HG03097 (cell line): ENCODE data around the gene KHDC1.
"Not testable (repeated sequence)": the region's sequence is repeated elsewhere in the genome, so short reads cannot be mapped to it uniquely, and the experiment has no call there.

Experiments used
- ATAC-seq: cut with Tn5 transposase; IDR thresholded peaks from one replicate; pipeline ENCODE4 v1.9.1; 2021; ENCODE audit not compliant: unreplicated experiment, low FRiP score

The KHDC1 gene, protein sequence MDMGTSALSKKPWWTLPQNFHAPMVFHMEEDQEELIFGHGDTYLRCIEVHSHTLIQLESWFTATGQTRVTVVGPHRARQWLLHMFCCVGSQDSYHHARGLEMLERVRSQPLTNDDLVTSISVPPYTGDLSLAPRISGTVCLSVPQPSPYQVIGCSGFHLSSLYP

DNA sequence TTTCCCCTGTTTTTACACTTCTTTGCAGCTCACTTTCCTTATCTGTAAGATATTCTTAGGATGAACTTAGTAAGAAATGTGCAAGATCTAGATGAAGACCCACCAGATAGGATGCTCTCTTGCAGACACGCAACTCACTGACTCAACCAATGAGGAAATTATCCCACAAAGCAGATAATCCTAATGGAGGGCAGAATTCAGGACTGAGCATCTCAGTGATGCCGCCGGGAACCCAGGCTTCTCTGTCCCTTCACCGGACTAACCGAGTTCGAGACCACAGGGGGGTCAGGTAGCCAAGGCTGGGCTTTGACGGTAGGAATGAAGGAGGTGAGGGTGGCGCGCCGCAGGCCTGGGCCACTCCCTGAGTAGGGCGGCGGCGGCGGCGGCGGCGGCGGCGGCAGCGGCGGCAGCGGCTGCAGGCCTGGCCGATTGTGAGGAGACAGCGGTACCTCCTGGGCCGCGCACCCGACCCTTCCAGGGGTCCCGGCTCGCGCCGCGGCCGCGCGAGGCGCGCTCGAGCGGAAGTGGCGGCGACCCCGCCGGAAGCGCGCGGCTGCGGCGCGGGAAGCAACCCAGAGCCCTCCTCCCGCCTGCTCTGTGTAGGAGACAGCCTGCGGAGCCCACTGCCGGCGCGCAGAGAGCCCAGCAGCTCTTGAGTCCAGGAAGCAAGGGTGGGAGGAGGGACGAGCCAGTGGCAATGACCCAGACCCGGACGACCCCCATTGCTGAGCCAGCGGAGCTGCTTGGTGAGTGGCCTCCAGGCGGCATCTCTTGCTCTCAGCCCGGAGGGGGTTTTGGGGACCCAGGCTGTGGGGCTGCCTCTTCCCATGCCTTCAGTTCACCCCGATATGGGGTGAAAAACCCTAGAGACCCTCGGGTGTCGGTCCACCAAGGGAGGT, at the start of gene KHDC1:
TSS of gene KHDC1 (minus strand) at position 526 of the 899 bp plus-strand sequence. CDS start 20,679 bp downstream, outside the sequence.
- ATAC-seq, result peak; percentile 93

DNA sequence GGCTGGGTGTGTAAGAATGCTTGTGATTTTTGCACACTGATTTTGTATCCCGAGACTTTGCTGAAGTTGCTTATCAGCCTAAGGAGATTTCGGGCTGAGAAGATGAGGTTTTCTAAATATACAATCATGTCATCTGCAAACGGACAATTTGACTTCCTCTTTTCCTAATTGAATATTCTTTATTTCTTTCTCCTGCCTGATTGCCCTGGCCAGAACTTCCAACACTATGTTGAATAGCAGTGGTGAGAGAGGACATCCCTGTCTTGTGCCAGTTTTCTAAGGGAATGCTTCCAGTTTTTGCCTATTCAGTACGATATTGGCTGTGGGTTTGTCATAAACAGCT, 47.5 kb upstream of the KHDC1 start:
- ATAC-seq, result not testable (repeated sequence)

DNA sequence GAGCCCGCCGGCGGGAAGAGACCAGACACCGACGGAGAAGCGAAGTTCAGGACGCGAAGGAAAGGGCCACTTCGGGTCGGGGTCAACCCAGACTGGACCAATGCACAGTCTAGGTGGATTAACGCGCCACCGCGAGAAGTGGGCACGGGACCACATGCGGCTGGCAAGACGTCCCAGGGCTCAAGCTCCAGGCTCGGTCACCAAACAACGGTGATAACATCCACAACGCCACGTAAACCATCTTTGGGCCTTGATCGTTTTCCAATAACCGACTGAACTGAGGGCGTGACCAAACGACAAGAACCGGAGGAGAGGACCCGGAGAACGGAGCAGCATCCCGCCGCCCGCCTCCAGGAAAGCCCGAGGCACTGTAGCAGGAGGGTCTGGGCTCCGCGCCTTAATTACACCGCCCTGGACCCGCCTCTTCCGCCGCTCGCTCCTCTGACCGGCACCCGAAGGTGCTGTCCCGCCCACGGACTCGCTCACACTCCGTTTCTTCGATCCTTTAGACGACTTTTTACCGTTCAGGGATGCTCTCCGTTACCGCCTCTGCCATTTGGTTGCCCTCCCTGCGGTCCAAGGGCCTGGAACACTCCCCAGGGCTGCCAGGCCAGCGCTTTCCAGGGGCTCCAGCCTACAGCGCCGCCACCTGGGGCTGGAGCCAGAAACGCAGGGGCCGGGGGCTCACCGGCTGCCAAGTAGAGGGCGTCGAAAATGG, 46.9 kb upstream of the KHDC1 start:
- ATAC-seq, result peak; percentile 95

DNA sequence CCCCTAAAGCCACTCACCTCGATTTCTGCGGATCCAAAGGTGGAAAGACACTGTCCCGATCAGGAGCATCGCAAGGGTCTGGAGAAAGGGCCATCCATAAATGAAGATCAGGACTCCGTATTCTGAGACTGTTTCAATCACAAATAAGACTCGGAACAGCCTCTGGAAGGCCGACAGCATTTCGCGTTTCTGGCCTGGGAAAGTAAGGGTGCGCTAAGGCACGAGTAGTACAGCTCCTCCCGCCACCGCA, 46.5 kb upstream of the KHDC1 start:
- no peak for ATAC-seq

DNA sequence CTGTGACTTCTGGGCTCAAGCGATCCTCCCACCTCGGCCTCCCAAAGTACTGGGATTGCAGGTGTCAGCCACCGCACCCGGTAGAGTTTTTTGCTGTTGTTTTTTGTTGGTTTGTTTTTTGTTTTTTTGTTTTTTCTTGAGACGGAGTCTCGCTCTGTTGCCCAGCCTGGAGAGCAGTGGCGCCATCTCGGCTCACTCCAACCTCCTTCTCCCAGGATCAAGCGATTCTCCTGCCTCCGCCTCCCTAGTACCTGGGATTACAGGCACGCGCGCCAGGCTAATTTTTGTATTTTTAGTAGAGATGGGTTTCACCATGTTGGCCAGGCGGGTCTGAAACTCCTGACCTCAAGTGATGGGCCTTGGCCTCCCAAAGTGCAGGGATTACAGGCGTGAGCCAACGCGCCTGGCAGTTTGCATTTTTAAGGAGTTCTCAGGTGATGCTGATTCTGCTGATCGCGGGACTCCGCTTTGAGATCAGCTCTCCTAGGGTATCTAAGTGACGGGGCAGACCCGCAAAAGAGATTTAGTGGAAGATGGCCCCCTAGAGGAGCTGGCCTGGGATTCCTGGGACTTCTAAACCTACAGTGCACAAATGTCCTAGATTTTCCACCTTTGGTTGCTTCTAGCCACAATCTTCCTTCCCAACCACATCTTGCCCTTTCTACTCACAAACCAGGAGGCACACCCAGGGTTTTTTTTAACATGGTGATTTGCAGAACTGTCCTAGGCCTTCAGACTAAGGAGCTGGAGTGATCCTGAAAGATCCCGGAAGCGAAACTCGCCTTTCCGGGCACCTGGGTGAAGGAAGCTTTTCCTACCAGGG, 45.9 kb upstream of the KHDC1 start:
- no peak for ATAC-seq

DNA sequence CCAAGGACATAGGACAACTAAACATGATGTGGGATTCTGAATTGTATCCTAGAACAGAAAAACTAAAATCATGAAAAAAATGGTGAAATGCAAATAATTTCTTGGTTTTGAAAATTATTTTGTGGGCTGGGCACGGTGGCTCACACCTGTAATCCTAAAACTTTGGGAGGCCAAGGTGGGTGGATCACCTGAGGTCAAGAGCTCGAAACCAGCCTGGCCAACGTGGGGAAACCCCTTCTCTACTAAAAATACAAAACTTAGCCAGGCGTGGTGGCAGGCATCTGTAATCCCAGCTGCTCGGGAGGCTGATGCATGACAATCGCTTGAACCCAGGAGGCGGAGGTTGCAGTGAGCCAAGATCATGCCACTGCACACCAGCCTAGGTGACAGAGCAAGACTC, 40.8 kb upstream of the KHDC1 start:
- ATAC-seq, result not testable (repeated sequence)

DNA sequence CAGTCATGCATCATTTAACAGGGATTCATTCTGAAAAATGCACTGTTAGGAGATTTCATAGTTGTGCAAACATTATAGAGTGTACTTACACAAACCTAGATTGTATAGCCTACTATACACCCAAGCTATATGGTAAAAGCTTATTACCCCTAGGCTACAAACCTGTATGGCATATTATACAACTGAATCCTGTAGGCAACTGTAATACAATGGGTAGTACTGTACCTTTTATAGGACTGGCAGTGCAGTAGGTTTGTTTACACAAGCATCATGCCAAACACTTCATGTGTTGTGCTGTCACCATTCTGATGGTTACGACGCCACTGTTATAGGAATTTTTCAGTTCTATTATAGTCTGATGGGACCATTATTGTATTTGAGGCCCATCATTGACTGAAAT, 39.3 kb upstream of the KHDC1 start:
- ATAC-seq, result no peak

DNA sequence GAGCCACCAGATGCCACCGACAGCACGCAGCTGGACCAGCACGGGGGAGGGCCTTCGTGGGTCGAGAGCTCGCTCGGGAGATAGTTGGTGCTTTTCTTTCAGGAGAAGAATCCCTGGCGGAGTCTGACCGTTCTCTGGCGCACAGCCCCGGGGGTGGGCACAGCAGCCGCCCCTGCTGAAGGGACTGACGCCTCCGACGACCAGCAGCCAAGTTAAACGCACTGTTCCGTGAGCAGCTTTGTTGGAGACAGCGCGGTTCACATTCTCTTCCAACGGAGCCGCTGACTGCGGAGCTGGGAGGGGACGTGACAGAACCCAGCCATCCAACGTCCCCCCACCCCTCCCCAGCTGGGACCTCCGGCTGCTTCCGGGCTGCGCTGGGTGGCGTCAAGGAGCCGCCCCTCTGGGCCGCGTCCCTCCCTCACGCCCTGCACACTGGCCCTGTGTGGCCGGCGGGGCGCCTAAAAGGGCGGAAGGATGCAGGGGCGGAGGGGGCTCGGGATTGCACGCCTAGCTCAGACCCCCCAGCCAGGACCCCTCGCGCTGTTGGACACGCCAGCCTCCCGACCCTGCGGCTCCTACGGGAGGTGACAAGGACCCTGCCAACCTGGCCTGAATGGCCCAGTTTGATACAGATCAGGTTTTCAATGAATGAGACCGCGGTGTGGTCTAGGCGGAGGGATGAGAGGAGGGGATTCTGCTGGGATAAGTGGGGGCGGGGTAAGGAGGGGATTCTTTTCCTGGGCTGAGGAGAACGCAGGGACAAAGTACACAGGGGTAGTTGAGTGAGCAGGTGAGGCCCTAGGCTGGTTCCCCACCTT, 36.4 kb upstream of the KHDC1 start:
- ATAC-seq, result no peak

DNA sequence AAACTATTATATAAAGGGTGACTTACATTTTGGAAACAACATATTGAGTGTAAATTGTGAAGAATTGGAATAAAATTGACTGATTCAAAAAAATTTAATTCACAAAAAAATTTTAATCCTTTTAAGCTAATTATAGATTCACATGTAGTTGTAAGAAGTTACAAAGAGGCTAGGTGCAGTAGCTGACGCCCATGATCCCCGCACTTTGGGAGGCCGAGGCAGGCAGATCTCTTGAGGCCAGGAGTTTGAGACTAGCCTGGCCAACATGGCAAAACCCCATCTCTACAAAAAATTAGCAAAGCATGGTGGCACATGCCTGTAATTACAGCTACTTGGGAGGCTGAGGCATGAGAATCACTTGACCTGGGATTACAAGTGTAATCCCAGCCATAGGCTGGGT, 30.3 kb upstream of the KHDC1 start:
- no peak for ATAC-seq

DNA sequence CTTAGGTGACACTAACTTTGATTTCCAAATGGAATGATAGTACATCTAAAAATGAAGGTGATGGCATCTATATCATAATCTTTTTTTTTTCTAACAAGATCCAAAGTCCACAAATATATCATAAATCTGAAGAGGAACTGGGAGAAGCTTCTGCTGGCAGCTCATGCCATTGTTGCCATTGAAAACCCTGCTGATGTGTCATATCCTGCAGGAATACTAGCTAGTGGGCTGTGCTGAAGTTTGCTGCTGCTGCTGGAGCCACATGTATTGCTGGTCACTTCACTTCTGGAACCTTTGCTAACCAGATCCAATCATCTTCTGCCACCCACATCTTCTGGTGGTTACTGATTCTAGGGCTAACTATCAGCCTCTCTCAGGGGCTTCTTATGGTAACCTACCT, 27.4 kb upstream of the KHDC1 start:
- no peak for ATAC-seq

DNA sequence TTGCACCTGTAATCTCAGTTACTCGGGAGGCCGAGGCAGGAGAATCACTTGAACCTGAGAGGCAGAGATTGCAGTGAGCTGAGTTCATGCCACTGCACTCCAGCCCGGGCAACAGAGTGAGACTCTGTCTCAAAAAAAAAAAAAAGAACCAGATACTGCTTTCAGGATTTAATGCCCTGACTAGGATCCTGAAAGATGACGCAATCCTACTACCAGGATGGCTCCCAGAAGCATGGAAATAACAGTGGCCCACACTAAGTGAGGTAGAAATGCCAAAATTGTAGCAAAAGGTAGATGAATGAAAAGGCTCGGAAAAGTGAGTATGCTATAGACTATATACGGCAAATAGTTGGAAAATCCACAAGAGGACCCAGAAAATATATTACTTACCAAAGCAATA, 23.8 kb upstream of the KHDC1 start:
- ATAC-seq, result no peak

DNA sequence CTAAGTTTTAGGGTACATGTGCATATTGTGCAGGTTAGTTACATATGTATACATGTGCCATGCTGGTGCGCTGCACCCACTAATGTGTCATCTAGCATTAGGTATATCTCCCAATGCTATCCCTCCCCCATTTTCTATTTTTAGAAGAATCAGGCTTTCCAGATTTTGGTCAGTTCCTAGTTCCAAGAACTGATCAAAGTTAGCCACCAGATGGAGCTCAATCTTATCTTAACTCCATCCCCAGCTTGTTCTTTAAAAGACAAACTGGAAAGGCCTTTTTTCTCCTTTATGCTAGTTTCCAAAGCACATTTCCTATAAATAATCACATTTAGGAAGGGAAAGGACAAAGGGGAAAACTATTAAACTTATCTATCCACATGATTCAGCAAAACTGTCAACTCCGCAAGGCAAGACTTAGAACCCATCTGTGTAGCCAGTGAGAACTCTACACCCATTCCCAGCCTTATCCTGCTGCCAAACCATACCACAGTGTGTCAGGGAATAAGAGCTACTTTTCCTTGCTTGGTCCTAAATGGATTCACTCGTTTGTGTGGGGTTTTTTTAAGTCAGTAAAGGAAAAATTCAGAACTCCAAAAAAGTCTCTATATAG, 22.8 kb upstream of the KHDC1 start:
- no peak for ATAC-seq

DNA sequence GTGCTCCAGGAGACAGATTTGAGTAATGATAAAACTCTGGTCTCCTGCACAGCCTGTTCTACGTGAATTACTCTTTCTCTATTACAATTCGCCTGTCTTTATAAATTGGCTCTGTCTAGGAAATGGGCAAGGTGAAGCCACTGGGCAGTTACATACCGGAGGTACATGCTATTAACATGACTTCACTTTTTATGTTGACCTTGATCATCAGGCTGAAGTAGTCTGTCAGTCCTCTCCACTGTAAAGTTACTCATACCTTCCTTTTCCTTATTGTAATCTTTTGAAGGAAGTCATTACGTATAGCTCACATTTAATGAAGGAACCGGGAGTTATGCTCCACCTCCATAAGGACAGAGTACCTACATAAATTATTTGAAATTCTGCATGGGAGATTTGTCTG, 19.9 kb upstream of the KHDC1 start:
- no peak for ATAC-seq

DNA sequence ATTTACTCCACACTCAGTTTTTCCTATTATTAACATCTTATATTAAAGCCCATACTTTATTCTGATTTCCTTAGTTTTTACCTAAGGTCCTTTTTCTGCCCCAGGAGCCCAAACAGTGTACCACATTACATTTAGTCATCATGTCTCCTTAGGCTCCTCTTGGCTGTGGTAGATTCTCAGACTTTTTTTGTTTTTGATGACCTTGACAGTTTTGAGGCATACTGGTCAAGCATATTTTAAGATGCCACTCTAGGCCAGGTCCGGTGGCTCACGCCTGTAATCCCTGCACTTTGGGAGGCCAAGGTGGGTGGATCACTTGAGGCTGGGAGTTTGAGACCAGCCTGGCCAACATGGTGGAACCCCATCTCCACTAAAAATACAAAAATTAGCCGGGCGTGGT, 18.7 kb upstream of the KHDC1 start:
- ATAC-seq, result not testable (repeated sequence)

DNA sequence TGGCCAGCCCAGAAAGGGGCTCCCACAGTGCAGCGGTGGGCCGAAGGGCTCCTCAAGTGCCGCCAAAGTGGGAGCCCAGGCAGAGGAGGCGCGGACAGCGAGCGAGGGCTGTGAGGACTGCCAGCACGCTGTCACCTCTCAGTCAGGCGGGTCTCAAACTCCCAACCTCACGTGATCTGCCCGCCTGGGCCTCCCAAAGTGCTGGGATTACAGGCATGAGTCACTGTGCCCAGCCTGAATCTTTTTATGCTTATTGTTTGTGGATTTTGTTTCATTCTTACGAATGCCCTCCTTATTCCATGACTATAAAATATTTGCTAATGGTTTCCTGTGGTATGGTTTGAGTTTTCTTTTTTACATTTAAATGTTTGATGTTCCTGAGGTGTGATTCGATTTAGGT, 6.3 kb upstream of the KHDC1 start:
- ATAC-seq, result not testable (repeated sequence)

DNA sequence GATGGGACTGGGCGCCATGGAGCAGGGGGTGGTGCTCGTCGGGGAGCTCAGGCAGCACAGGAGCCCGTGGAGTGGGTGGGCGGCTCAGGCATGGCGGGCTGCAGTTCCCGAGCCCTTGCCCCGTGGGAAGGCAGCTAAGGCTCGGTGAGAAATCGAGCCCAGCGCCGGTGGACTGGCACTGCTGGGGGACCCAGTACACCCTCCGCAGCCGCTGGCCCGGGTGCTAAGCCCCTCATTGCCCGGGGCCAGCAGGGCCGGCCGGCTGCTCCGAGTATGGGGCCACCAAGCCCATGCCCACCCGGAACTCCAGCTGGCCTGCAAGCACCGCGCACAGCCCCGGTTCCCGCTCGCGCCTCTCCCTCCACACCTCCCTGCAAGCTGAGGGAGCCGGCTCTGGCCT, 5.9 kb upstream of the KHDC1 start:
- ATAC-seq, result not testable (repeated sequence)

DNA sequence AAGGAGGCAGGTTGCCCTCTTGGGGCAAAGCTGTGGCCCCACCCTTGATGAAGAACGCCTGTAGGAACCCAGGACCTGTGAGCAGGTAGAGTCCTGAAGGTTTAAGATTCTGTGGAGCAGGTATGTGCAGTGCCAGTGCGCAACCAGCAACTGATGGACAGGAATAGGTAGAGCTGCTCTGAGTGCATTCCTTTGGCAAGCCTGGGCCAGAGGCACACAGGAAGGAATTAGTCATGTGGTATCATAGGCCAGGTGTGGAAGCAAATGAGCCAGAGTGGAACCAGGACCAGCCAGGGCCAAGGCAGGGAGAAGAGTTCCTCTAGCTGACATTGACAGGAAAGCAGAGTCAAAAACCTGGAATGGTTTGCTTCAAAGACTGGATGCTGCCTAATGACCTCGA, 1.4 kb upstream of the KHDC1 start:
- ATAC-seq, result no peak

DNA sequence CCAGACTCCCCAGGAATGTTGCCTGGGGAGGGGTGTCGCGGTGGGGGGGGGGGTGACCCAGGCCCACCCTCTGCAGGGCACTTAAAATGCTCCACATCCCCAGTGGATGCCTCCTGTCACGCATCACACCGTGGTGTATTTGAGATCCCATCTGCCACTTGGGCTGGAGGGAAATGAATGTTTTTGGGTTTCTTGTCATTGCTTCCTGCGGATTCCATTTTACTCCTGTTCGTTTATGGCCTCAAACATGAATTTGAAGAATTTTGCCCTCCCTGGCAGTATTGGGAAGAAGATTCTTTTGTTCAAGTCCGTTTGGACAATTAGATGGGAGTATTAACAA, 544 bp upstream of the KHDC1 start:
- ATAC-seq, result no peak

DNA sequence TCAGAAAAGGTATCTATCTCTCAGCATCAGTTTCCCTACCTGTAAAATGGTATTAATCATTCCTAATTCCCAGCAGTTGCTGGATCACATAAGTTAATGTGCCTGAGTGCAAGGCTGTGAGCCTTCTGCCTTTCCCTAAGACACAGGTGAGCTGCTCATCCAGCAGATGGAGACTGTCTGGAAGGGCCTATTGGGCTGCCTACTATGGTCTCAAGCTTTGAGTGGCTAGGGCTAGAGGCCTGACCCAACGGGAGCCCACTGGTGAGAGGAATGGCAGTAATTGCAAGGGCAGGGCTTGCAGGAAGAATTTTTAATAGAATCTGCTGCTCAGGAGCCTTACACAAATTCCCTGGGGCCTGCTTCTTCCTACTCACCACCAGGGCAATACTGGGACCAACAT, 4.3 kb downstream of the KHDC1 start:
- no peak for ATAC-seq

DNA sequence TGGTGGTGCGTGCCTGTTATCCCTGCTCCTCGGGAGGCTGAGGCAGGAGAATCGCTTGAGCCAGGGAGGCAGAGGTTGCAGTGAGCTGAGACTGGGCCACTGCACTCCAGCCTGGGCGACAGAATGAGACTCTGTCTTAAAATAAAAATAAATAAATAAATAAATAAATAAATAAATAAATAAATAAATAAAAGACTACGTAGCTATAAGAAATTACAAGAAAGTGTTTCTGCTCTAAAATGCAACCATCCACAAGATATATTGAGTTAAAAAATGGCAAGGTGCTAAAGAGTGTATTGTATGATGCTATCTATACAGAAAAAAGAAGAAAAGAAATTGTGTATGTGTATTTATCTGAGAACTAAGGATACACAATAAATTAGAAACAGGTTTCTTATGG, 8.7 kb downstream of the KHDC1 start:
- ATAC-seq, result not testable (repeated sequence)
